ENCODE results near the gene PUM2.

DNA sequence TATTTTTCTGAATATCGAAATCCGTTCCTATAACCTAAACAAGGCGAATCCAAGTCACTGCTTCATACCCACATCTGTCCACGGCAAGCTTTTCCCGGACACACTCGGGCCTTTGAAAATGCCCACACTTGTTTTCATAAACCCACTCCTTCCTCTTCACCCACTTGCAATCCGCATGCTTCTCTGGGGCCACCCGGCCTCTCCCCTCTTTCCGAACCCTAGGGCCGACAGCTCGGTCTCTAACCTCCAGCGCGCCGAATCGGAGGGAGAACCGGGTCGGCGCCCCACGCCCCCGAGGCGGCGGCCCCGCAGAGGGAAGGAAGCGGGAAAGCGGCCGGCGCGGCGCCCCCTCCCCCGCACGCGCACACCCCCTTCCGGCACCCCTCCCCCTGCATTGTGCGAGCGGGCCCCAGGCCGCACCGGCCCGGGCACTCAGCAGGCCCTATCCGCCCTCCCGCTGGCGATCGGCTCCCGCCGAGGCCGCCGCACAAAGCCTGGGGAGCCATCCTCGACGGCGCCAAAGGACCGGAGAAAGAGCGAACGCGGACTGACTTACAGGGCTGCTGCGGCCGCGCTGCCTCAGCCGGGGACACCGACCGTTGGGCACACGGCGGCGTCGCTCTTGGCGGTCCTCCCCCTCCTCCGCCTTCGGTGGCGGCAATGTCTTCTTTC, 467 bp downstream of the PUM2 start:
- no peak for TF ChIP-seq TAF1 (IDR thresholded peaks at IDR 0.05; ENCODE audit: low read depth, low read length)
- peak; percentile 62 for TF ChIP-seq POLR2AphosphoS5 (IDR thresholded peaks at IDR 0.05; ENCODE audit: low read depth, low read length)
- TF ChIP-seq POLR2A (IDR thresholded peaks at IDR 0.05; ENCODE audit: low read depth, low read length), result peak; percentile 15; the same call in 1 of the 2 replicates
- no peak for TF ChIP-seq SPI1 (IDR thresholded peaks at IDR 0.05; ENCODE audit: low read depth, low read length)
